GM12801 (cell line): Measurements from ENCODE around the gene TRIM25.

ENCODE experiments used
- CTCF ChIP-seq: IDR thresholded peaks from one replicate; pipeline ENCODE4 v1.5.1; 2011; ENCODE audit warnings: control low read depth; ENCODE audit not compliant: insufficient read length; ENCODE audit errors: extremely low read depth

Gene TRIM25

GRCh38 chr17:56868716-56869115, 45.1 kb downstream of the TRIM25 start:
- no peak for TF ChIP-seq CTCF

- no peak for TF ChIP-seq CTCF
These were observed 45.9 kb downstream of the TRIM25 start for GRCh38 chr17:56867948-56868376.

GRCh38 chr17:56866496-56866895, 47.4 kb downstream of the TRIM25 start:
- TF ChIP-seq CTCF, result no peak

GRCh38 chr17:56866076-56866475, 47.8 kb downstream of the TRIM25 start:
- TF ChIP-seq CTCF, result no peak

- TF ChIP-seq CTCF, result no peak
These were observed 49.9 kb downstream of the TRIM25 start for GRCh38 chr17:56863974-56864373.

- TF ChIP-seq CTCF, result no peak
These were observed 52.0 kb downstream of the TRIM25 start for GRCh38 chr17:56861899-56862298.

GRCh38 chr17:56851008-56851407, 62.8 kb downstream of the TRIM25 start:
- no peak for TF ChIP-seq CTCF

GRCh38 chr17:56850591-56850990, 63.3 kb downstream of the TRIM25 start:
- TF ChIP-seq CTCF, result no peak
